ENCODE data around the gene MYH15.

The MYH15 gene

DNA sequence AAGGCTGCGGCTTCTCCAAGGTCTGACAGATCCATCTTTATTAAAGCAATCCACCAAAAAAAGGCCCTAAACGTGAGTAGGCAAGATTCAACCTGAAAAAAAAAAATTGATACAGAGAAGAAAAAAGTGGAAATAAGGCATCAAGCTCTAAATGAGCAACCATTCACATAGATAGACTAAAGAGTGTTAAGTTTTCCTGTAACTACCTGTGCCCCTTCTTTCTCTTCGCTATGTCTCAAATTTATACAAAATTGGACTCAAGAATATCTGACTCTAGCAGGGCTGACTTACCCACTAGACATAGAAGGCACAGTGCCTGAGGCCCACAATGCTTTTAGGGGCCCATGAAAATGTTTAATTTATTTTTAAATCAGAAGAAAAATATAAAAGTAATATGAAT lies at the start of gene MYH15:
TSS of gene MYH15 (minus strand) at position 101 of the 400 bp plus-strand sequence. CDS start at position 35, 66 bp downstream.
- DNase-seq, result no peak

GRCh38 chr3:108555966-108556581 lies 45.7 kb upstream of the MYH15 start:
- DNase-seq, result no peak

DNA sequence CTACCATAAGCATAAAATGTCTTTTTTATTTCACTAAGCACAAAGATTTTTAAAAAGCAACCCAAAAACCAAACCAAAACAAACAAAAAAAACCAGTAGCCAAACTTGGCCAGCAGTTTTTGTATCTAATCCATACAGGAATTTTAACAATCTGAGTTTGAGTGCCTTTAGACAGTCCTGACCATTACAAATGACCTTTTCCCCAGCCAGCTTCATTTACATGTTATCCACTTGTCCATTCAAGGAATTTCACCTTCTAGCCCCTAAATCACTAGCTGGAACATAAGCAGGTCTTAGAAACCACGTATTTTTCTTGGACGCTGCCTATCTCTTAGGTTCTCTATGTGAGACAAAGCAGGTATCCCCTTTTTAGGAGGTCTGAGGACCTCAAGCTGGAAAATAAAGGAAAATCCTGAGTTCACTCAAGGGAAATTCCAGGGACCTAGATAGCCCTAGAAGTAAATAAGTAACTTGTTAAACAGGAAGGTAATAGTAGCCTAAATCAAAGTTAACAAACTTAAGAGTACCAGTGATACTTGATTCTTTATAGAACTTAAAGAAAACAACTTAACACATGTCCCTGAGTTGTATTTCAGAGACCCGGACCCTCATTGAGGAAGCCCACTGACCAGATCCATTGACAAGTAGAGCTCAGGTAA lies 44.6 kb upstream of the MYH15 start:
- DNase-seq, result no peak

GRCh38 chr3:108554229-108554628 lies 43.8 kb upstream of the MYH15 start:
- no peak for DNase-seq

DNA sequence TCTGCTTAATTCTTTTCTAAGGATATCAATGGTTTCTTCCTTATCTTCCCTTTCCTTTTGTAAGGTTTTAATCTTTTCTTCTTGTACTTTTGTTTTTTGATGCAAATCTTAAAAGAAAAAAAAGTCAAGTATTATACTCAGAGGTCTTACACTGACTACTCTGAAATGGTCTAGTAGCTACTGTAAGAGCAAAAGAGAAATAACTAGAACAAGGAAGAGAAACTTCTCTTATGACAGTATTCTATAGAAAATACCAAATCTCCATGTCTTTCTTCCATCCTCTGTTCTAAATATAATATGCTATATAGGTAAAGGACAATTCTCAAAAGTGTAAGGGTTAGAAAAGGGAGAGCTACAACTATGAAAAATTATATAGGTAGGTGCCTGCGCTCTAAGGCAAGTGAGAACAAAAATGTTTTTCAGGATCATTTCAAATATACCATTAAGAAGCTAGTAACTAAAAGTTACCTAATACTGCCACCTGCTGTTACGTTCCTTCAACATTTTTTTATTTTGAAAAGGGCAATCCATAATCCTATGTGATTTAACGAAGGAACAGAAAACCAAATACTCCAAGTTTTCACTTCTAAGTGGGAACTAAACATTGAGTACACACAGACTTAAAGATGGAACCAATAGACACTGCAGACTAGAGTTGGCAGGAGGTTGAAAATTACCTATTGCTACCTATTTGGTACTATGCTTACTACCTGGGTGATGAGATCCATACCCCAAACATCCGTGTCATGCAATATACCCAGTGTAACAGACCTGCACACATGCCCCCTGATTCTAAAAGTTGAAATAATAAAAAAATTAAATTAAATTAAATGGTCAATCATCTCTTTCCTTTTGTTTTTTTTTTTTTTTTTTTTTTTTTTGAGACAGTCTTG lies 42.1 kb upstream of the MYH15 start:
- peak; percentile 16 for DNase-seq

DNA sequence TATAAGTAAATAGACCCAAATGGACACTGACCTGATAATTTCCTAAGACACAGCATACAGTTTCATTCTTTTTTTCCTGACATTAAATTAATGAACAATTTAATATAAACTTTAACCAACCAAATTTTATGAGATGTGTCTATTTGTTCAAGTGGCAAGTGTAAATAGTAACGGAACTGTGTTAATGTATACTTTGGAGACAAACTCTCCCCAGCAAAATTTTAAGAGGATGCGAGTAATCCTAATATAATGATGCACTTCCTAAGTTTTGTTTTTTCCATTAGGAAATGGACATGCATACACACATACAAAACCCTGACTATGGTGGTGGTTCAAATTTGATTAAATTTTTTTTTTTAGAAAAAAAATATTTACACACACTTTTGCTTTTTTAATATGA lies 38.5 kb upstream of the MYH15 start:
- DNase-seq, result no peak

GRCh38 chr3:108548304-108548703 lies 37.9 kb upstream of the MYH15 start:
- no peak for DNase-seq

- no peak for DNase-seq
Measured at GRCh38 chr3:108546692-108547091, 36.3 kb upstream of the MYH15 start.

- no peak for DNase-seq
Measured at GRCh38 chr3:108546247-108546646, 35.9 kb upstream of the MYH15 start.

- DNase-seq, result no peak
Measured at GRCh38 chr3:108538083-108538482, 27.7 kb upstream of the MYH15 start.

GRCh38 chr3:108528459-108529252 lies 18.3 kb upstream of the MYH15 start:
- DNase-seq, result no peak

GRCh38 chr3:108527817-108528216 lies 17.4 kb upstream of the MYH15 start:
- DNase-seq, result no peak

- no peak for DNase-seq
Measured at GRCh38 chr3:108527109-108527508, 16.7 kb upstream of the MYH15 start.

DNA sequence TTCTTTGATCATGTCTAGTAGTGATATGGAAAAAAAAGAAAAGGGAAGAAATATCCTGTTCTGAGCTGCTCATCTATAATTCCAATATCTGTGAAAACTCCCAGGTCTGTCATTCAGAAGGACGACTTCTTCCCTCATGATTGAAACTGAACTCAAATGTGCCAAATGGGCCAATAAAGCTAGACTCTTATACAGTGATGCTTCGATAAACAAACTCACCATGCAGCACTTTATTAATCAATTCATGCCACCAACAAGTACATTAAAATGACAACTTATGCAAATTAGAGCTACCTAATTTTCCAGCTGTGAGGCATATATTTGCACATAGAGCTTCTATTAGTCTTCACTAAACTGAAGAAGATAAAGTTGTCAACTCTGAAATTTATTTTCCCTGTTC lies 15.6 kb upstream of the MYH15 start:
- no peak for DNase-seq

DNA sequence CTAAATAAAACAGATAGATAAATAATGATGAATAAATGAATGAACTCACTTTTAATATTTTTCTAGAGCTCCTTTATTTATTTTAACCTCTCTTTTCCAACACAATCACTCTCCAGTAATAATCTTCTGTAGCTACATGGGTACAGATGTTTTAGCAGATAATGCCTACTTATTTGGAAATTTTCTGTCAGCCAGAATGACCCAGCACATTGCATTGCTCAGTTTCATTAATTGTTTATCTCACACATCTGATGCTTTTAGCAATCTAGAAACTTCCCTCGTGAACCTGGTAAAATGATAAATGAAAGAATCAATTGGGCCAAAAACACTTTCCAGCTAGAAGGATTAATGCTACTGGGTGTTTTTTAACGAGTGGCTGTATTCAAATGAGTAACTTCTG lies 14.9 kb upstream of the MYH15 start:
- no peak for DNase-seq

DNA sequence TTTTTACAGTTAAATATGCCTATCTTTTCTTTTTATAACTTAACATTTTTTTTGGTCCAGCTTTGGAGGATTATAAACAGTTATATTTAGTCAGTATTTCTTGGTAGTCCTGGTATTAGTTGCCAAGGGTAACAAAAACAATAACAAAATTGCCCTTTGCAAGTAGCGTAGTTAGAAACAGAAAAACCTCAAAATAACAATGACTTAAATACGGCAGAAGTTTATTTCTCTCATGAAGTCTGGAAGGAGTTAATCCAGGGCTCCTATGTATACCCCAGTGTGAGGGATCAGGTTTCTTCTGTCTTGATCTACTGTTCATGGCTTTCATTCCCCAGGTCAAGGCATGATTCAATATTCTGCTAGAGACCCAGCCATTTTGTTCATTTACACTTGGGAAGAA lies 14.1 kb upstream of the MYH15 start:
- DNase-seq, result no peak

DNA sequence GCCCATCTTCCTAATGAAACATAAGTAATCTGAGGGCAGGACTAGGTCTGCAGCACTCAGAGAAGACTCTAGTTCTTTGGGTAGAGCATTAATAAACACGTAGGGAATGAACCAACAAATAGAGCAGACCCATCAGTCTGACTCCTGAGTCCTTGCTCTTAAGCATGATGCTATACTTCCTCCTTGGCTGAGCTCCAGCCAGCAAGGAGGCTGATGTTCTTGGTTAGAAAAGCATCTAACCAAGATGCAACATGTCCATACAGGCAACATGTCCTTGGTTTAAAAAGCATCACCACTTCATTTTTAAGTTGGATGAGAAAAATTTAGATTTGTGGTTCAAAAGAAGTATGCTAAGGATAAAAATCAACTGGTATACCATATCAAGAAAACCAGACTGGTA lies 8.5 kb upstream of the MYH15 start:
- DNase-seq, result no peak

- no peak for DNase-seq
Measured at GRCh38 chr3:108516881-108517280, 6.5 kb upstream of the MYH15 start.

DNA sequence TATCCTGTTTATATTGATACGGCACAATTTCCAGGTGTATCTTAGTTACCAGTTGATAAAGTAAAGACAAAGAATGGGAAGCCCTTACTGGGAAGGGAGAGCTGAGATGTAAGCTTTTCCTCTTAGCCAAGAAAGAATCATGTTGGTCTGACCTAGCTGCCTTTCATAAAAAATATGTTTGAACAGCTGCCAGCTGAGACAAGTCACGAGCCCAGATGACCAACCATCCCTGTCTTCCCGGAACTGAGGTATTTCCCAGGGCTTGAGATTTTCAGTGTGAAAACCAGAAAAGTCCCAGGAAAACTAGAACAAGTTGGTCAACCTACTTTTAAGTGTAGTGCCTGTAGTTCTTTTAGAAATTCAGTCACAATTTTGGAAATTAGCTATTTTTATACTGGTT lies 3.6 kb upstream of the MYH15 start:
- no peak for DNase-seq

GRCh38 chr3:108512671-108513070 lies 2.3 kb upstream of the MYH15 start:
- no peak for DNase-seq

DNA sequence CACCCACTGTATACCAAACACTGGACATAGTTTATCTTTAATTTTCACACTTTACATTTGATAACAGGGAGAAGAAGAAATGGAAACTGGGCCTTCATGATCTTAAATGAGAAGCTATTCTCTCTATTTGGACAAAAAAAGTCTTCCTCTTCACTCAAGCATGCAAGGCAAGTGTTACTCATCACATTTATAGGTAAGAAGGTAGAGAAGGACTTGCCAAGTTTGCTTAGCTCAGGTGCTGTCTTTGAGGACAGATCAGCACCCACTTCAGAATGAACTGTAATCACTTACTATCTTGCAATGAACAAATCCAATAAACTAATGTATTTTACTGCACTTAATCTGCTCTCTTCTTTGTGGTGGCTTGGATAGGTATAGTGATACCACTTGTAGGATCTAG lies 1.1 kb upstream of the MYH15 start:
- no peak for DNase-seq

- no peak for DNase-seq
Measured at GRCh38 chr3:108511055-108511454, 659 bp upstream of the MYH15 start.

DNA sequence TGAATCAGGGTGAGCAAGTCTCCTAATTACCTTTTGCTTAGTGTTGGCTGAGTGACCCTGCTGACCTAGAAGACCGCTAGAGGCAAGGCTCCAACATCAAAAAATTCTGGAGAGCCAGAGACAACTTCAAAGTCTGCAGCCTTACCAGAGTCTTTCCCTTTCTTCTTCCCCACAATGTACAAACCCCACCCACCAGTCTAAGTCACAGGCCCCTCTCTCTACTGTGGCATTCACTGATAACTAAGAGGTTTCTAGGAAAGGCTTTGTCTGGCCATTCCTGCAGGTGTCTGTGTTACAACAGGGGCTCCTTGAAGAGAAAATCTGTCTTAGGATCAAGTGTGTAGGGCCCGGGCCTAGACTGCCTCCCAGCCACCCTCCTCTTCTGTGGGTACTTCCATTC lies 525 bp downstream of the MYH15 start:
- no peak for DNase-seq

All from KG1 (cell line).